ENCODE results near the gene LDHB.
"Not testable (repeated sequence)": the region's sequence is repeated elsewhere in the genome, so short reads cannot be mapped to it uniquely, and the experiment has no call there.

The LDHB gene

GRCh38 chr12:21614506-21614905 lies 43.1 kb downstream of the LDHB start:
- DNase-seq (ENCODE audit: low read depth in 2 of 2, low spot score in 1 of 2), result no peak

GRCh38 chr12:21613931-21614330 lies 43.7 kb downstream of the LDHB start:
- DNase-seq (ENCODE audit: low read depth in 2 of 2, low spot score in 1 of 2), result no peak

- no peak for DNase-seq (ENCODE audit: low read depth in 2 of 2, low spot score in 1 of 2)
Measured at GRCh38 chr12:21608196-21608595, 49.4 kb downstream of the LDHB start.

GRCh38 chr12:21607701-21608100 lies 49.9 kb downstream of the LDHB start:
- DNase-seq (ENCODE audit: low read depth in 2 of 2, low spot score in 1 of 2), result no peak

- no peak for DNase-seq (ENCODE audit: low read depth in 2 of 2, low spot score in 1 of 2)
Measured at GRCh38 chr12:21606175-21606574, 51.5 kb downstream of the LDHB start.

GRCh38 chr12:21604245-21605101 lies 53.2 kb downstream of the LDHB start, which contains the start of gene GYS2:
GYS2 (minus strand) TSS chr12:21604847; CDS start chr12:21604592, 255 bp downstream.
- DNase-seq (ENCODE audit: low read depth in 2 of 2, low spot score in 1 of 2), result no peak

- no peak for DNase-seq (ENCODE audit: low read depth in 2 of 2, low spot score in 1 of 2)
Measured at GRCh38 chr12:21602774-21603173, 54.9 kb downstream of the LDHB start.

GRCh38 chr12:21600196-21600595 lies 57.4 kb downstream of the LDHB start:
- DNase-seq (ENCODE audit: low read depth in 2 of 2, low spot score in 1 of 2), result no peak

- DNase-seq (ENCODE audit: low read depth in 2 of 2, low spot score in 1 of 2), result no peak
Measured at GRCh38 chr12:21599143-21599999, 58.3 kb downstream of the LDHB start.

- DNase-seq (ENCODE audit: low read depth in 2 of 2, low spot score in 1 of 2), result no peak
Measured at GRCh38 chr12:21598651-21599050, 59.0 kb downstream of the LDHB start.

GRCh38 chr12:21595356-21595755 lies 62.3 kb downstream of the LDHB start:
- DNase-seq (ENCODE audit: low read depth in 2 of 2, low spot score in 1 of 2), result not testable (repeated sequence)

- no peak for DNase-seq (ENCODE audit: low read depth in 2 of 2, low spot score in 1 of 2)
Measured at GRCh38 chr12:21585485-21585884, 72.2 kb downstream of the LDHB start.
